OCI-LY1 (cell line): ENCODE data around the gene KRT84.

Experiments used
- H2AFZ ChIP-seq: fragments of 200-600 bp; sonication (generic), shearing (Covaris generic); 2 replicates; pipeline ENCODE4 v1.6.0; 2014; ENCODE audit warnings: antibody characterized with exemption, mild to moderate bottlenecking, low read length
- H3F3A ChIP-seq: fragments of 200-600 bp; sonication (generic), shearing (Covaris generic); 2 replicates; pipeline ENCODE4 v1.6.0; 2014; ENCODE audit warnings: mild to moderate bottlenecking, antibody characterized with exemption, low read length, moderate library complexity; ENCODE audit not compliant: insufficient read depth
- H3K27ac ChIP-seq: fragments of 200-600 bp; sonication (generic); 2 replicates; pipeline ENCODE4 v1.5.1; 2014; ENCODE audit warnings: low read length, mixed run types, mild to moderate bottlenecking, low read depth; ENCODE audit not compliant: poor library complexity, severe bottlenecking
- H3K27me3 ChIP-seq: fragments of 200-600 bp; sonication (generic); 2 replicates; pipeline ENCODE4 v1.6.0; 2014; ENCODE audit warnings: antibody characterized with exemption, mild to moderate bottlenecking, low read length, moderate library complexity; ENCODE audit not compliant: insufficient read depth
- H3K36me3 ChIP-seq: fragments of 200-600 bp; sonication (generic); 2 replicates; pipeline ENCODE4 v1.6.1; 2014; ENCODE audit warnings: mild to moderate bottlenecking, antibody characterized with exemption, low read length, moderate library complexity, mixed read lengths; ENCODE audit not compliant: insufficient read depth
- H3K4me1 ChIP-seq: fragments of 200-600 bp; sonication (generic); 2 replicates; pipeline ENCODE4 v1.5.1; 2014; ENCODE audit warnings: mild to moderate bottlenecking, low read length, moderate library complexity; ENCODE audit not compliant: insufficient read depth, severe bottlenecking
- H3K4me2 ChIP-seq: fragments of 200-600 bp; sonication (generic), shearing (Covaris generic); 2 replicates; pipeline ENCODE4 v1.6.1; 2014; ENCODE audit warnings: low read length
- H3K4me3 ChIP-seq: fragments of 200-600 bp; sonication (generic); 2 replicates; pipeline ENCODE4 v1.5.1; 2014; ENCODE audit warnings: low read length, low read depth, mild to moderate bottlenecking, mixed read lengths; ENCODE audit not compliant: poor library complexity, severe bottlenecking
- H3K79me2 ChIP-seq: fragments of 200-600 bp; shearing (Covaris generic); 2 replicates; pipeline ENCODE4 v1.6.1; 2016; ENCODE audit warnings: mixed run types, low read length, mixed read lengths; ENCODE audit not compliant: insufficient read depth
- H3K9ac ChIP-seq: fragments of 200-600 bp; sonication (generic), shearing (Covaris generic); 2 replicates; pipeline ENCODE4 v1.6.1; 2014; ENCODE audit warnings: mild to moderate bottlenecking, low read length, mixed read lengths
- H3K9me2 ChIP-seq: fragments of 200-600 bp; sonication (generic), shearing (Covaris generic); 2 replicates; pipeline ENCODE4 v1.6.1; 2014; ENCODE audit warnings: low read depth, mild to moderate bottlenecking, low read length, mixed read lengths
- H3K9me3 ChIP-seq: fragments of 200-600 bp; shearing (Covaris generic); 2 replicates; pipeline ENCODE4 v1.6.1; 2014; ENCODE audit warnings: low read length, mixed read lengths
- H4K20me1 ChIP-seq: fragments of 200-600 bp; sonication (generic), shearing (Covaris generic); 2 replicates; pipeline ENCODE4 v1.6.0; 2016; ENCODE audit warnings: mild to moderate bottlenecking, low read length; ENCODE audit not compliant: insufficient read depth
- EZH2 ChIP-seq: fragments of 200-600 bp; sonication (generic), shearing (Covaris generic); IDR thresholded peaks from 2 replicates; pipeline ENCODE4 v1.8.0; 2017; ENCODE audit warnings: borderline replicate concordance, mixed run types, mild to moderate bottlenecking, antibody characterized with exemption, low read length, moderate library complexity, mixed read lengths
- TF ChIP-seq, protein P1 (sequence below): fragments of 200-600 bp; sonication (generic), shearing (Covaris generic); IDR thresholded peaks from 2 replicates; pipeline ENCODE4 v1.5.1; 2017; ENCODE audit warnings: mild to moderate bottlenecking, antibody characterized with exemption, low read length, moderate library complexity, mixed read lengths

Gene KRT84

GRCh38 chr12:52370926-52371608 is 14.4 kb downstream of the KRT84 start:
- Histone ChIP-seq H3K4me1 (no peaks in the 10 kb centered on the region), H3F3A (no peaks in the 10 kb centered on the region), H3K27ac (no peak overlapping the region), H3K9me3 (0 out of 2 replicates have a peak, but pooled peaks cover 2% of the 10 kb centered on the region), H3K4me2 (no peak overlapping the region), H3K9ac (no peak overlapping the region), H3K4me3 (no peak overlapping the region), H2AFZ (no peak overlapping the region), H3K36me3 (no peaks in the 10 kb centered on the region), H3K27me3 (no peaks in the 10 kb centered on the region), H3K9me2 (no peaks in the 10 kb centered on the region), H4K20me1 (no peaks in the 10 kb centered on the region), H3K79me2 (no peaks in the 10 kb centered on the region)
- TF ChIP-seq, protein P1, sequence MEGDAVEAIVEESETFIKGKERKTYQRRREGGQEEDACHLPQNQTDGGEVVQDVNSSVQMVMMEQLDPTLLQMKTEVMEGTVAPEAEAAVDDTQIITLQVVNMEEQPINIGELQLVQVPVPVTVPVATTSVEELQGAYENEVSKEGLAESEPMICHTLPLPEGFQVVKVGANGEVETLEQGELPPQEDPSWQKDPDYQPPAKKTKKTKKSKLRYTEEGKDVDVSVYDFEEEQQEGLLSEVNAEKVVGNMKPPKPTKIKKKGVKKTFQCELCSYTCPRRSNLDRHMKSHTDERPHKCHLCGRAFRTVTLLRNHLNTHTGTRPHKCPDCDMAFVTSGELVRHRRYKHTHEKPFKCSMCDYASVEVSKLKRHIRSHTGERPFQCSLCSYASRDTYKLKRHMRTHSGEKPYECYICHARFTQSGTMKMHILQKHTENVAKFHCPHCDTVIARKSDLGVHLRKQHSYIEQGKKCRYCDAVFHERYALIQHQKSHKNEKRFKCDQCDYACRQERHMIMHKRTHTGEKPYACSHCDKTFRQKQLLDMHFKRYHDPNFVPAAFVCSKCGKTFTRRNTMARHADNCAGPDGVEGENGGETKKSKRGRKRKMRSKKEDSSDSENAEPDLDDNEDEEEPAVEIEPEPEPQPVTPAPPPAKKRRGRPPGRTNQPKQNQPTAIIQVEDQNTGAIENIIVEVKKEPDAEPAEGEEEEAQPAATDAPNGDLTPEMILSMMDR: no peak
- TF ChIP-seq EZH2: no peak

GRCh38 chr12:52369809-52370208 is 15.6 kb downstream of the KRT84 start:
- no peak overlapping the region for H3K4me3 ChIP-seq
- TF ChIP-seq, protein P1: no peak
- TF ChIP-seq EZH2: no peak
- H3K4me2 ChIP-seq: no peak overlapping the region
- H3K27me3 ChIP-seq: no peaks in the 10 kb centered on the region
- H3K36me3 ChIP-seq: no peaks in the 10 kb centered on the region
- H3K27ac ChIP-seq: no peak overlapping the region
- H3K9me3 ChIP-seq: 0 out of 2 replicates have a peak, but pooled peaks cover 2% of the 10 kb centered on the region
- no peak overlapping the region for H3K9ac ChIP-seq
- H3K79me2 ChIP-seq: no peaks in the 10 kb centered on the region
- no peaks in the 10 kb centered on the region for H3K4me1 ChIP-seq
- H3K9me2 ChIP-seq: no peaks in the 10 kb centered on the region
- no peak overlapping the region for H2AFZ ChIP-seq
- H4K20me1 ChIP-seq: no peaks in the 10 kb centered on the region
- no peaks in the 10 kb centered on the region for H3F3A ChIP-seq

DNA sequence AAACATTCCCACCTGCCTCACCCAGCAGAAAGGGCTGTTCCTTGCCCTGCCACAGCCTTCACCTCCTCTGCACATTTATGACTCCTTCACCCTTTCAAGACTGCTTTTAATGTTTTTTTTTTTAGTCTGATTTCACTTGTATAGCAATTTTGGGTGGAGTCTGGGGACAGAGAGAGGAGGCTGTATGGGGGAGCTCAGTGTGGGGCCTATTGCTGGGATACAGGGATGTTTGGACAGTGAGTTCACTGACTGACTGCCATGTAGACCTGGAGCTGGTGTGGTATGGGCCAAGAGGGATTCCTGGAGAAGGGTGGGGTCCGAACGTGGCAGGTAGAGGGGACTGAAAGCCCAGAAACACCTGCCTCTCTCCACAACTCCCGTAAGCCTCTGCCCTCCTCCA is 16.2 kb downstream of the KRT84 start:
- Histone ChIP-seq H3K9me2 (no peaks in the 10 kb centered on the region), H4K20me1 (no peaks in the 10 kb centered on the region), H3K27ac (no peak overlapping the region), H3K27me3 (no peaks in the 10 kb centered on the region), H3K4me3 (no peak overlapping the region), H2AFZ (no peak overlapping the region), H3F3A (no peaks in the 10 kb centered on the region), H3K36me3 (no peaks in the 10 kb centered on the region), H3K9ac (no peak overlapping the region), H3K9me3 (0 out of 2 replicates have a peak, but pooled peaks cover 2% of the 10 kb centered on the region), H3K4me1 (no peaks in the 10 kb centered on the region), H3K79me2 (no peaks in the 10 kb centered on the region), H3K4me2 (no peak overlapping the region)
- no peak for TF ChIP-seq EZH2

GRCh38 chr12:52368508-52368907 is 16.9 kb downstream of the KRT84 start:
- Histone ChIP-seq H3K9me2 (no peaks in the 10 kb centered on the region), H3K4me3 (no peak overlapping the region), H3K79me2 (no peaks in the 10 kb centered on the region), H2AFZ (no peak overlapping the region), H3K36me3 (no peaks in the 10 kb centered on the region), H3K9ac (no peak overlapping the region), H3K9me3 (no peaks in the 10 kb centered on the region), H3F3A (no peaks in the 10 kb centered on the region), H4K20me1 (no peaks in the 10 kb centered on the region), H3K4me2 (no peak overlapping the region), H3K27me3 (no peaks in the 10 kb centered on the region), H3K4me1 (no peaks in the 10 kb centered on the region), H3K27ac (no peak overlapping the region)
- TF ChIP-seq, protein P1: no peak
- no peak for TF ChIP-seq EZH2
